Daoy (cell line): Measurements from ENCODE around the gene FGR. TPM values are rescaled to one million over a fixed set of nuclear protein-coding genes. Genes with fewer than 3 reads are reported as not detected.
"Not testable (repeated sequence)": the region's sequence is repeated elsewhere in the genome, so short reads cannot be mapped to it uniquely, and the experiment has no call there.

Experiments
- DNase-seq: peaks from one replicate; pipeline ENCODE4 v3.0.0-alpha.2; 2015; ENCODE audit warnings: low read depth
- total RNA-seq: library from RNA; depleted of rRNA; stranded (reverse); fragments of >200 nt; shearing (Covaris generic); gene quantifications from 2 replicates; pipeline ENCODE4 v1.2.3, GENCODE V29; 2014

Gene FGR
- total RNA-seq, 1 experiment from 2014 or later, result not detected

- DNase-seq, result no peak
Observed at GRCh38 chr1:27660300-27660835, 25.4 kb upstream of the FGR start.

DNA sequence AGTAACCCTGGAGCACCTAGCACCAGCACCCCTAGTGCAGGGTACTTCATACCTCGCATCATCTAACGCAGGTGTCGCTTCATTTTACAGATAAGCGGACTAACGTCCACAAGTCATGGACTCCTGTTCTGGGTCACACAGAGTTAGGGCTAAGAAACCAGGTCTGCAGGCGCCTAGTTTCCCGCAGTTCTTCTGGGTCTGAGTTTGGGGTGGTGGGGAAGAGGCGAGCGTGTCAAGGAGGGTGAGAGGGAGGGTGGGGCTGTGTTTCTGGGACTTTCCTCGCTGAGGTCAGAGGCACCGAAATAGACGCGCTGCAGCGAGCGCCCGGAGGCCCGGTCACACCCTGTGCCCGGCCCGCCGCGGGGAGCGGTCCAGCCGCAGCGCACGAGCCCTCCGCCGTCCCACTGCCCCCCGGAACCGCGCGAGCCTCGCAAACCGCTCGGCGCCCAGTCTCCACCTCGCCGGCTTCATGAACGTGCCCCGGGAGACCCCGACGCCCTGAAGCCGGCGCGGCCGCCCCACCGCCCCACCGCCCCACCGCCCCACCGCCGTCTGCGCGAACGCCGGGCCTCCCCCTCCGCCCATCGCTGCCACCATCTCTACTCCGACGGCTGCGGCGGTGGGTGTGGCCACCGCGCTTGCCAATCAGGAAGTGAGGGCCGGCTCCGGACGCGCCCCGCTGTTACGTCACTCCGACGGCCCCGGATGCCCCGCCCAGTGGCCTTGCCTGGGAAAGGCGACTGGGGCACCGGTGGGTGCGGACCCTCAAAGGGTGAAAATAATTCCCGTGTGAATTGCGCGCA, 24.7 kb upstream of the FGR start:
- peak; percentile 93 for DNase-seq

DNA sequence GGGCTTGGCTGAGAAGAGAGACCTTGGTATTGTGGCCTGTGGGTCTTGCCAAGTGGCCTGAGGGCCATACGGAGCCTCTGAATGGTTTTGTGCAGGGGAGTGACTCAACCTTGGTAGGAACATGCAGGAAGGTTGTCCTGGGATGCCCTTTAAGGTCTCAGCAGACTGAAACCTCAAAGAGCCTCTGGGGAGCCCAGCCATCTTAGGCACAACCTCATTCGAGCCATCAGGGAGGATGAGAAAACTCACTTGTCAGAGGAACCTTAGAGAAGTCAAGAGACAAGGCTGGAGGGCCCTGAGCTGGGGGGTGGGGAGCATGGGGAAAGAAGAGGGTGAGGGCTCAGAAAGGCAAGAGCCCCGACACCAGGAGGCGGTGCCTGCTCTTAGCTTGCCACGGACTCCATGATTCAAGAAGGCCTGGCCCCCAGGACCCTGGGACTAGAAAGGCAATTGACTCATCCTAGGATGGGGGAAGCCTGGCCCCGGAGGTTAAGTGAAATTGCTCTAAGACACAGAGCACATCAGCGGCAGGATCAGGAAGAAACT, 24.0 kb upstream of the FGR start:
- DNase-seq, result peak; percentile 68

GRCh38 chr1:27656157-27656893, 21.3 kb upstream of the FGR start:
- peak; percentile 85 for DNase-seq

DNA sequence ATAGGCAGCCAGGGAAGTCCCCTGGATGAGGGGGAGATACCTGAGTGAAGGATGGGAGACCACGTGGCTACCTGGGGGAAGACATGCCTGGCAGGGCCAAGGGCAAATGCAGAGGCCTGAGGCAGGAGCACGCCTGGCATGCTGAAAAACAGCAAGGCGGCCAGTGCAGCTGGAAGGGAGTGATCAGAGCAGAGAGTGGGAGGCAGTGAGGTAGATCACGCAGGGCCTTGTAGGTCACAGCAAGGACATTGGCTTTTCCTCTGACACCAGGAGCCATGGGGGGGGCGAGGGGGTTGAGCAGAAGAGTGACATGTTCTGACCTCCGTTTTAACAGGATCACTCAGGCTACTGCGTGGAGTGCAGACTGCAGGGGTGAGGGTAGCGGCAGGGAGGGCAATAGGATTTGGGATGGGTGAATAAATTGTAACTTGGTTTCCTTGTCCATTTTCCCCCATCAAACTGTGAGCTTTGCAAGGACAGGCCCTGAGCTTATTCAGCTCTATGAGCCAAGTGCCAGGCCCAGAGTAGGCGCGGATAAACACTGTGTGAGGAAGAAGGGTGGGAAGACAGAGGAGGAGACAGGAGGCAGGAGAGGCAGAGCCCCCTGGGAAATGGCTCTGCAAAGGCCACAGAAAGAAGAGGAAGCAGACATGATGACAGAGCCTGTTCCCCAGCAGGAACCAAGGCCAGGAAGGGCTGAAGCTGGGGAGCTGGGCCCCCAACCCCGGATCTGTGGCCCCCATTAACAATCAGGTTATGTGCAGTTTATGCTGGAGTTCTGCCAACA, 20.4 kb upstream of the FGR start:
- no peak for DNase-seq

- DNase-seq, result no peak
Observed at GRCh38 chr1:27652111-27652864, 17.3 kb upstream of the FGR start.

- peak; percentile 71 for DNase-seq
Observed at GRCh38 chr1:27650539-27651175, 15.7 kb upstream of the FGR start.

GRCh38 chr1:27650171-27650538, 15.2 kb upstream of the FGR start:
- no peak for DNase-seq

DNA sequence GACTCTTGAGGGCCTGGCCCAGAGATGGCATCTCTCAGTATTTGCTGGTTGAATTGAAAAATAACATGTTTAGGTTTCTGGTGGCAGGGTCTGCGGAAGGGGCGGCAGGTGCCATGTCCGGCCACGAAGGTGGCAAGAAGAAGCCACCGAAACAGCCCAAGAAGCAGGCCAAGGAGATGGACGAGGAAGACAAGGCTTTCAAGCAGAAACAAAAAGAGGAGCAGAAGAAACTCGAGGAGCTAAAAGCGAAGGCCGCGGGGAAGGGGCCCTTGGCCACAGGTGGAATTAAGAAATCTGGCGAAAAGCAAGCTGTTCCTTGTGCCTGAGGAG, 14.3 kb upstream of the FGR start:
- no peak for DNase-seq

- no peak for DNase-seq
Observed at GRCh38 chr1:27648602-27649305, 13.8 kb upstream of the FGR start.

- DNase-seq, result no peak
Observed at GRCh38 chr1:27647328-27647727, 12.3 kb upstream of the FGR start.

GRCh38 chr1:27646676-27647075, 11.7 kb upstream of the FGR start:
- no peak for DNase-seq

DNA sequence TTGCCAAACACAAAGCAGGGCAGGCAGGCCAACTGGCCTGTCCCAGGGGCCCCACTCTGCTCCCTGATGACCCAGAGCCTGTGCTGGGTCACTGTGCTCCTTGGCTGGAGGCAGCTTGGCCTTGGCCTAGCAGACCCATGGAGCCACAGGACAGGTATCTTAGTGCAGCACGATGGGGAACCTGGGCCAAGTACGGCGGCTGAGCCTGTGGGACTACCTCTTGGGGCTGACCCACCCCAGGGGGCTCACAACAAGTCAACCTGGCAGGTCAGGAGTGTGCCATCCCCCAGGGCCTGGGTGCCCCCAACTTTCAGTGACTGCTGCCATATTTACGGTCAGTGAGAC, 10.1 kb upstream of the FGR start:
- no peak for DNase-seq

DNA sequence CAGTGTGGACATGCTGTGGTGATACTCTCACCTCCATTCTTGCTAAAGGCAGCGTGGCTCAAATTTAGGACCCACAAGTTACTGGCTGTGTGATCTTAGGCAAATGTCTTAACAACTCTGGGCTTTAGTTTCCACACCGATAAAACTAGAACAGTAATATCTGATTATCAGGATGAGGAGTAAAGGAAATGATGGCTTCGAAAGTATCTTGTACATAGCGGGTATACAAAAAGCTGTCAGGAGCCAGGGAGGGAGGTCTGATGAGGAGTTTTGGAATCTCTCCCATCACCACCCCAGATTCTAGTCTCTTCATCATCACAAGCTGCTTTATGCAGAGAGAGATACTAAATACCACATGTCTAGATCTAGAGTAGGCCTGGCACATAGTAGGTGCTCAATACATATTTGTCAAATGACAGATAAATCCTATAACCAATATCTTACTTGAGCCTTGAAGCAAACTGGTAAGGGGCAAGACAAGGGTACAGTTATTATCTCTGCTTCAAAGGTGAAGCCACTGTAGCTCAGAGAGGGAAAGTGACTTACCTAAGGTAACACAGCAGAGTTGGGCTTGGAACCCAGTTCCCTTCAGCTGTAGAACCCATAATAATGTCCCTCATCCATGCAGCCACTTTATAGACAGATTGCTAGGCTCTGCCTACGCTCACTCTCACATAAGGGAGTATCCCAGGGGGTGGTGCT, 9.5 kb upstream of the FGR start:
- no peak for DNase-seq

- DNase-seq, result peak; percentile 54
Observed at GRCh38 chr1:27643600-27644368, 8.8 kb upstream of the FGR start.

DNA sequence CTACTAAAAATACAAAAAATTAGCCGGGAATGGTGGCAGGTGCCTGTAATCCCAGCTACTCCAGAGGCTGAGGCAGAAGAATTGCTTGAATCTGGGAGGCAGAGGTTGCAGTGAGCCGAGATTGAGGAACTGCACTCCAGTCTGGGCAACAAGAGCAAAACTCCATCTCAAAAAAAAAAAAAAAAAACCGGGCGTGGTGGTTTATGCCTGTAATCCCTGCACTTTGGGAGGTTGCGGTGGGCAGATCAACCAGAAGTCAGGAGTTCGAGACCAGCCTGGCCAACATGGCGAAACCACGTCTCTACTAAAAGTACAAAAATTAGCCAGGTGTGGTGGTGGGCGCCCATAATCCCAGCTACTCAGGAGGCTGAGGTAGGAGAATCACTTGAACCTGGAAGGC, 5.5 kb upstream of the FGR start:
- DNase-seq, result not testable (repeated sequence)

DNA sequence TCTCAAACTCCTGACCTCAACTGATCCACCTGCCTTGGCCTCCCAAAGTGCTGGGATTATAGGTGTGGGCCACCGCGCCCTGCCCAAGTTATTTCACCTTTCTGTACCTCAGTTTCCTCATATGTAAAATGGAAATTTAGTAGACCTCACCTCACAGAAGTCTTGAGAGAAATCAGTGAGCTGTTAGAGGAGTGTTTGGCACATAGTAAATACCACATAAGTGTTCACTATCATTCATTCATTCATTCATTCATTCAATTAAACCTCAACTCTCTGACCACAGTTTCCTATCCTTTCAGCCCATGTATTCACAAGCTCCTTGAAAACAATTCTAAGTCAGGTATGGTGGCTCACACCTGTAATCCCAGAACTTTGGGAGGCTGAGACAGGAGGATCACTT, 3.8 kb upstream of the FGR start:
- DNase-seq, result no peak

GRCh38 chr1:27638047-27638734, 3.2 kb upstream of the FGR start:
- DNase-seq, result no peak
